HuH-7 (cell line): ENCODE data around the gene ANKRD23.
"Not testable (repeated sequence)": the region's sequence is repeated elsewhere in the genome, so short reads cannot be mapped to it uniquely, and the experiment has no call there.

ENCODE experiments used
- DNase-seq: peaks from one replicate; pipeline ENCODE4 v3.0.0; 2011; ENCODE audit warnings: low spot score

ANKRD23 gene

GRCh38 chr2:96843538-96844268, at the start of gene ANKRD23:
ANKRD23 (minus strand) TSS chr2:96844021; CDS start chr2:96843992, 29 bp downstream.
- DNase-seq, result no peak

- DNase-seq, result no peak
Observed at GRCh38 chr2:96891591-96892333, 47.9 kb upstream of the ANKRD23 start.

DNA sequence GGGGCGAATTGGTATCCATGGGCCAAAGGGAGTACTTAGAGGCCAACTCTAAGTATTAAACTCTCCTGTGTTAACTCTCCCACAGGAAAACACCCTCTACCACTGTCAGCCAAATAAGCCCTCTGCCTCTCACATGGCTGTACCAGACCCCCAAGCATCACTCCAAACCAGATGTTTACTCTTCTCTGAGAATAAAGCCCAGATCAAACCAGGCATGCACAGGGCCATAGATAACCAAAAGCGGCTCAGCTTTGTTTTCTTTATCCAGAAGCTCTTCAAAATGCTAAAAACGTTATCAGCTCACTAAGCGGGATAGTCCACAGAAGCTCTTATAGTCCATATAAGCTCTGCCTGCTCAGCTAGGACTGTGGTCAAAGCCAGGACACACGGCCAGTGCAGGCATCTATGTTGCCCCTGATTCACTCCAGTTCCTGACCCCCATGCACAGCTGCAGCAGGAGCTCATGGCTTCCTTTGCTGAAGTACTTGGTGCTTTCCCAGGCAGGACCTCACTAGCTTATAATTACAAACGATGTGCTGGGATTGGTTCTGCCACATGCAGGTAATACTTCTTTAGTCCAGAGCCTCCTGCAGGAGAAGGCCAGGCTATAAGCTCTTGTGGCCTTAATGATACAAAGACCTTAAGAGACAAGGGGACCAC, 47.0 kb upstream of the ANKRD23 start:
- DNase-seq, result no peak

DNA sequence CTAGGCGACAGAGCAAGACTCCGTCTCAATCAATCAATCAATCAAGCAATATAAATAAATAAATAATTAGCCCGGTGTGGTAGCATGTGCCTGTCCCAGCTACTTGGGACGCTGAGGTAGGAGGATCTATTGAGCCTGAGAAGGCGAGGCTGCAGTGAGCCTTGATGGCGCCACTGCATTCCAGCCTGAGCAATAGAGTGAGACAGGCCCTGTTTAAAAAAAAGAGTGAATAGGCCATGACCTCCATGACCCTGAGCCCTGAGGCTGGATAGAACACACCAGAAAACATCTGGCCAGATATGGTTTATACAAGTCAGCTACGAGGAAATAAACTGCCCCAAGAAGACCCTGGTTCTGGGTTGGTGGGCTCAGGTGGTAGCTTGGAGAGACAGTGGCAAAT, 46.4 kb upstream of the ANKRD23 start:
- no peak for DNase-seq

- DNase-seq, result not testable (repeated sequence)
Observed at GRCh38 chr2:96889502-96889901, 45.7 kb upstream of the ANKRD23 start.

- no peak for DNase-seq
Observed at GRCh38 chr2:96888072-96889011, 44.5 kb upstream of the ANKRD23 start.

DNA sequence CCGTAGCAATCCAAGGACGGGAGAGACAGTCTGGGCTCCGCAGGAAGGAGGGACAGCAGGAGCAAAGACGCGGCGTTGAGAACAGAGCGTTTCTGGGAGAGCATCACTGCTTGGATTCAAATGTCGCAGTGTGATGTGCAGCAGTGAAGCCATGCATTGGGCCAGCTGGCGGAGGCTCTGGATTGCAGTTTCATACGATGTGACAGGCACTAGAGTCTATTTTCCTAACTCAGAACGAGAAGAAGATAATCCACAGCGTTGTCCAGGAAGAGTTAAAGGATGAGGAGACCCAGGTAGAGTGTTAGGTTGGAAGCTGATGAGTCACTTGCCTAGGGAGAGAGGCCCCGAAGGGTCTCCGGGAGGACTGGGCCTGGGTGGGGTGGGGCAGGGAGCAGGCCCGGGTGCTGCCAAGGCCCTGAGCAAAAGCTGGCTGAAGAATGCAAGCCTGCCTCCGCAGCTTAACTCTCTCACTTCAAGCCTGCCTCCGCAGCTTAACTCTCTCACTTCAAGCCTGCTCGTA, 43.7 kb upstream of the ANKRD23 start:
- DNase-seq, result no peak

DNA sequence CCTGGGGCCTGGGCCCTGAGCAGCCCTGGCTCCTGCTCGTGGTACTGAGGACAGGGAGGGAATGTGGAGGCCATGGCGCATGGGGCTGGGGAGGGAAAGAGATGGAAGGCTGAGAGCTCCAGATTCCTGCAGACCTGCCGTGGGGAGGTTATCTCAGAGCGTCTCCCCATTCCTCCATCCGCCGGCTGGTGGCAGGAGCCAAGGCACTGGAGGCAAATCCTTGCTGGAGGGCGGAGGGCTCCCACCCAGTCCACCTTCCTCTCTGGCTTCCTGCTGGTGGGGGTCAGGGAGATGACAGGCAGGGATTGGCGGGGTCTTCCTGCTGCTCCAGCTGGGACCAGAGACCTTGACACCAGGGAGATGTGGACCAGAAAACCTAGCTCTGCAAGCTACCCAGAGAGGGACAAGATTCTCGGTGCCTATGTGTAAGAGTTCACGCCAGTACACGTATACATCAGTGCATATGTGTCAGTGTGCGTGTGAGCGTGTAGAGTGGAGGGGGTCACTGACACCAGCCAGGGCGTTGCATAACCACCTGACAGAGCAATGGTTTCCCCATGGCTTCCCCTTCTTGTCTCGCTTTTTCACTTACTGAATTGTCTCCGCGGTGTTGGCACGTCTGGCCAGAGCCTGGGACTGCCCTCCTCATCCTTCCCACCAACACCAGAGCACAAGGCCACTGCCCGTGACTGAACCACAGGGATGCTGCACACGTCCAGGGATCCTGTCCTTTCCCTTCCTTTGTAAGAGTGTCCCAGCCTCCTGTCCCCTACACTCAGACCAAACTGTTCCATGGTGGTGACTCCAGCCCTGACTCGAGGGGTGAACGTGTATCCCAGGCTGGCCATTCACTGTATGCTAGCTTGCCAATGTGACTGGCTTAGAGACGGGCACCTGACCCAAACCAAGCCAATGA, 41.9 kb upstream of the ANKRD23 start:
- DNase-seq, result no peak

DNA sequence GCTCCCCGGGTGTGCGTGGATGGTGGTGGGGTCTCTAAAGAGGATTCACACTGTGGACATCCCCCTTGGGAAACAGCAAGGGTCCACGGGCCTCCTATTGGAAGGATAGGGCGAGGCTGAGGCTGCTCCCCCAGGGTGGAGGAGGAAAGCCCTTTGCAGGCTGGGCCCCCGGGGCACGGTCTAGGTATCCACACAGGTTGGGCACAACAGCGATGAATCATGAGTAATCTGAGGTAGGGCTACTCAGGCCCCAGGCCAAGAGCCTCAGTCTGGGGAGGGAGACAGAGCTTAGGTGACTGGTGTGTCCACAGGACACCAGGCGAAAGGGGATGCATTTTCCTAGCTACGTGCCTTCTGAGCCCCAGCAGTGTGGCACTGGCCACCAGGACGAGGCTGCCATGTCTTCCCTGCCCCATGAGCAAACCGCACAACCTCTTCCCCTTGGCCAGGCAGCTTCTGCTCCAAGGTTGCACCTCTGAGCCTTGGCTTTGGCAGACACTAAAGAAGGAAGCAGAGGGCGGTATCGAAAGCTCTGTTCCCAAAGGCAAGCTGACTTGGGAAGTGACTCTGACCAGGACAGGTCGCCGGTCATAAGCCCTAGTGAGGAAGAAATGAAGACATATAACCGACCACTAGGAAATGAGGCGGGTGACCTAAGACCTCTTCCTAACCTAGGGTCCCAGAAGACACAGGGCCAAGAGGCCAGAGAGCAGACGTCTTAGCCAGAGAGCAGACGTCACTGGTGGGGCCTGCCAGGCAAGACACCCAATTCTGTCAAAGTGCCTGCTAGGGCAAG, 40.7 kb upstream of the ANKRD23 start:
- DNase-seq, result no peak

- DNase-seq, result no peak
Observed at GRCh38 chr2:96883306-96883705, 39.5 kb upstream of the ANKRD23 start.

DNA sequence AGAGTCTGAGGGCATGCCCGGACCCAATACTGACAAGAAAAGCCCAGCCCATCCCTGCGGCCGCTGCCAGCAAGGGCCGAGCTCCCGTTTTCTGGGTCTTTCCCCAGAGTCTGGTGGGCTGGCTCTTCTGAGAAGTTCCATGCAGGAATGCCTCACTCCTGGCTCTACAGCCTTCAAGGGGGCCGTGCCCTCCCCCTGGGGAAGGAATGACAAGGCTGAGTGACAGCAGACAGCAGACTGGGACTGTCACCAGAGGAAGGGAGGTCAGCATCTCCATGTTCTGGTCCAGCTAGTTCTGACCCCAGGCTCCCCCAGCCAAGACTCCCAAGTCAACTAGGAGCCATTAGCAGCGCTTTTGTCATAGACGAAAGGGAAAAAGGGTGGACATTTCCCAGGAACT, 39.1 kb upstream of the ANKRD23 start:
- no peak for DNase-seq

GRCh38 chr2:96882230-96882629, 38.4 kb upstream of the ANKRD23 start:
- DNase-seq, result no peak

GRCh38 chr2:96881349-96882195, 37.8 kb upstream of the ANKRD23 start:
- DNase-seq, result no peak

DNA sequence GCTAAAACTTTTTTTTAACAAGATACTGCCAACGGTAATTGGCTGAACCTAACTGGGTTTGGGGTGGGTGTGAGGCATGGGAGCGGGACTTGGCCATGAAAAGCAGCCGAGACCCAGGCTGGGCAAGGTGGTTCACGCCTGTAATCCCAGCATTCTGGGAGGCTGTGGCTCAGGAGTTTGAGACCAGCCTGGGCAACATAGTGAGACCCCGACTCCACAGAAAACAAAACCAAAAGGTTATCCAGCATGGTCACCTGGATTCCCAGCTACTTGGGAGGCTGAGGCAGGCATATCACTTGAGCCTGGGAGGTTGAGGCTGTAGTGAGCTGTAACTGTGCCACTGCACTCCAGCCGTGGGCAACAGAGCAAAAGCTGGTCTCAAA, 37.1 kb upstream of the ANKRD23 start:
- DNase-seq, result no peak

DNA sequence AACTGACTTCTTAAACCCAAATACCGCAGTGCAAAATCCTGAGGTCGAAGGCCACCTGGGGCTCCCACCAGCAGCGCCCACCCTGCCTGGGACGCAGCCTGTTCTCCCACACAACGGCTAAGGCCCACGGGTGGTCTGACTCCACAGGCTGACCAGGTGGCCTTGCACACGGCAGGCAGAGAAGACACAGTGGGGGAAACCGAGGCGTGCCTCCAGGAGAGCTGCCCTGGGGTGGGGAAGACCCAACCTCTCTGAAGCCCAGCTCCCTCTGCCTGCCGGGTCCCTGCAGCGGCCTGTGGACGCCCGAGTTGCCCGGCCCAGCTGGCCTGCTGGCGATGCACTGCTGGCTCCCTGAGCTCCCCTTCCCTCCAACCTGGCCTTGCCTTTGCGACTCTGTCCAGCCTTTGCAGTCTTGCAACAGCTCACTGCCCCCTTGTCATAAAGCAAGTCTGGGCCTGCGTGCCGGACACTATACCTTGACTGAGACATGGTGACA, 35.8 kb upstream of the ANKRD23 start:
- no peak for DNase-seq

DNA sequence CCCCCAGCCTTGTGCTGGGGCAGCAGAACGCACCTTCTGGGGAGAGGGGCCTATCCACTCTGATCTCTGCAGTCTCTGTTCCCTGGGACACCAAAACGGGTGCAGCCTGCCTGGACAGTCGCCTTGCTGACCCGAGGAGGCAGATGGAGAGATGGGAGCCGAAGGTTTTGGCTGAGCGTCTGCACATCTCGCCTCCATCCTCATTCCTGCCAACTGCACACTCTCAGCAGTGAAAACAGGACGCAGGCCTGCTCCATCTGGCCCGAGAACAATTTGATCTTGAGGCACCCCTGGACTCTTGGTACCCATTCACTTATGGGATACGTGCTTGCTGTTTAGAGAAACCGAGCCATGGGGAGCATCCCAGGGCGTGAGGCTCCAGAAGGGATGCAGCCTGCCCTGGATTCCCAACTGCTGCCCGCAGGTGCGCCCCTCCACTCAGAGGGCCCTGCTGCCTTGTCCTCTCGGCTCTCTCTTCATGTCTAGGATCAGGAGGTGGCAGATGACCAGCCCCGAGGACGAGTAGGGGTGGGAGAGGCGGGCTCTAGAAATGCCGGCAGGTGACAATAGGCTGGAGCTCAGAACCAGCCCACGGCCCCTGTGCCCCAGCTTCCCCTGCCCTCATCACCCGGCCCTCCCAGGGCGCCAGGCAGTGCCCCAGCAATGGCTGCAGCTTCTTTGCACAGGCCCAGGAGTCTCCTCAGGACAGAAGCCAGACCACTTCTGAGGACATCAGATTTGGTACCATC, 35.1 kb upstream of the ANKRD23 start:
- no peak for DNase-seq

DNA sequence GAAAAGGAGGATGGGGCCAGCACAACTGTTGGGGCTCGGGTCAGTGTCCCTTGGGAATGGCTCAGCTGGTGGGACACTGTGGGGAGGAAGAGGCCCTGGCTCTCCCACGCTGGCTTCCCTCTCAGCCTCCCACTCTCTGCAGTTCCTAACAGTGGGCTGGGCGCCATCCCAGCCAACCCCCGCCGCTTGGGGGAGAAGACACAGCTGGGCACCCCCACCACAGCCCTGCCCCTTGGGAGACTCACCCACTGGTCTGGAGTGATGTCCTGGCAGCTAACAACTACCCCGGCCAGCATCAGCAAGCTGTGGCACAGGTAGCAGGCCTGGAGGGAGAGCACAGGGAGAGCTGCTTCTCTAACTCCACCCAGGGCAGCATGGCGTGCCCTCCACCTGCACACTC, 34.4 kb upstream of the ANKRD23 start:
- DNase-seq, result no peak

- DNase-seq, result no peak
Observed at GRCh38 chr2:96877631-96878092, 33.8 kb upstream of the ANKRD23 start.
